GM21737 (cell line): ENCODE results near the gene TIAM2.
"Not testable (repeated sequence)": the region's sequence is repeated elsewhere in the genome, so short reads cannot be mapped to it uniquely, and the experiment has no call there.

ENCODE experiments used
- ATAC-seq: cut with Tn5 transposase; IDR thresholded peaks from one replicate; pipeline ENCODE4 v1.9.1; 2021; ENCODE audit warnings: mild to moderate bottlenecking, moderate library complexity; ENCODE audit not compliant: unreplicated experiment

The TIAM2 gene

GRCh38 chr6:155155787-155156447, 160.8 kb downstream of the TIAM2 start:
- no peak for ATAC-seq

- ATAC-seq, result no peak
Measured at GRCh38 chr6:155157101-155157500, 162.0 kb downstream of the TIAM2 start.

- ATAC-seq, result no peak
Measured at GRCh38 chr6:155158030-155158843, 163.1 kb downstream of the TIAM2 start.

DNA sequence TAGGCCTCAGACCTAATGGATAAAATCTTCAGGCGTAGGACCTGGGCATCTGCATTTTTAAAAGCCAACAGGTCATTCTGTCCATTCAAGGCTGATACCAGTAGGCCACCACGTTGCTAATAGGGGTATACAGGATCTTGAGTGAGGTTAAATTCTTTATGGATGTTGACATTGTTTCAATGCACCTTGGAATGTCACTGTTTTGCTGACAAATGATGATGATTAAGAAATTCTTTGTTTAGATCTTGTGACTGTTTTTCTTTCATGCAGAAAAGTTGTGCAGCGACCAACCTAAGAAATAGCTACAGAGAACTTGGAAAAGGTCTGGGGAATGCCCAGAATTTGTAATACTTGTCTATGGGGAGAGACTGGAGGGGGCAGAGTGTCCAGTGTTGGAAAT, 167.6 kb downstream of the TIAM2 start:
- no peak for ATAC-seq

DNA sequence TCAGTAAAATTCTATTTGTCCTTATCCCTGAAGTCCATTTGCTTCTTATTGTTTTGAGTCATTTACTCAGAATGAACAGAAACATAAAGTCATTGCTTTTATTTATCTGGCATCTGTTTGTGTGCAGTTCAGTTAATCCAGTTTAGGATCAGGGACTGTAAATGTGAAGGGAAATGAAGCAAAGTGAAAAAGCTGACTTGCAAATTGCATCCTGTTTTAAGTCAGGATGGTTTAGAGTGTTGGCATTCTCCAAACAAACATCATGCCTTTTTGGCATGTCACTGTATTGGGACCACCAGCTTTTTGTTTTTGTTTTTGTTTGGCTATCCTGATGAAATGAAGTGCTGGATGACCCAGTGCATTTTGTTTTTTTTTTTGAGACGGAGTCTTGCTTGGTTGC, 168.5 kb downstream of the TIAM2 start:
- ATAC-seq, result no peak

GRCh38 chr6:155165029-155165710, 170.1 kb downstream of the TIAM2 start:
- no peak for ATAC-seq

- ATAC-seq, result no peak
Measured at GRCh38 chr6:155170519-155170918, 175.4 kb downstream of the TIAM2 start.

DNA sequence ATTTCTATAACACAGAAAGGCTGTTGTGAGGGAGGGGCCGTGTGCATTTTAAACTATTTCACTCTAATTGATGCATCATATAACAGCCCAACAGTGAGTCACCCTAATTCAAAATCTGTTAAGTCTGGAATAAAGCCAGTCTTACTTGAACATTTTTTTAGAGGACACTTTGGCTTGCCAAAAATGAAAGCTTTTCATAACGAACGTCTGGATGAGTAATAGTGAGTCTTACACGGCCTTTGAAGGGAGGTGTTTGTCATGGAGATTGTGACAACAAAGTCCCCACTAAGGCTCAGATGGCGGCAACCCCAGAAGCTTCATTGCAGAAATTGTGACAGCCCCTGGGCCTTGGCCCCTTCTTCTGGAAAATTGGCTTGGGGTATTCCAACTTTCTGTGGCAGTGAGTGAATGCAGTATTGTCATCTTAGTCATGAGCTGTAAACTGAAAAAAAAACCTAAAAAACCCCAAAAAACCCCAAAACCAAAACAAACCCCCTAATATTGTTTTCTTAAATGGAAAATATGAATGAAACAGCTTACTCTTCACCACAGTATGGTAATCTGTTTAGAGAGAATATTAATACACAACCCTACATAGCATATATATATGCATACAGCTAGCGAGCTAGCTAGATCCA, 176.1 kb downstream of the TIAM2 start:
- peak; percentile 79 for ATAC-seq

- ATAC-seq, result no peak
Measured at GRCh38 chr6:155171747-155172449, 176.8 kb downstream of the TIAM2 start.

GRCh38 chr6:155173488-155173887, 178.4 kb downstream of the TIAM2 start:
- ATAC-seq, result no peak

- peak; percentile 56 for ATAC-seq
Measured at GRCh38 chr6:155174576-155175211, 179.6 kb downstream of the TIAM2 start.

DNA sequence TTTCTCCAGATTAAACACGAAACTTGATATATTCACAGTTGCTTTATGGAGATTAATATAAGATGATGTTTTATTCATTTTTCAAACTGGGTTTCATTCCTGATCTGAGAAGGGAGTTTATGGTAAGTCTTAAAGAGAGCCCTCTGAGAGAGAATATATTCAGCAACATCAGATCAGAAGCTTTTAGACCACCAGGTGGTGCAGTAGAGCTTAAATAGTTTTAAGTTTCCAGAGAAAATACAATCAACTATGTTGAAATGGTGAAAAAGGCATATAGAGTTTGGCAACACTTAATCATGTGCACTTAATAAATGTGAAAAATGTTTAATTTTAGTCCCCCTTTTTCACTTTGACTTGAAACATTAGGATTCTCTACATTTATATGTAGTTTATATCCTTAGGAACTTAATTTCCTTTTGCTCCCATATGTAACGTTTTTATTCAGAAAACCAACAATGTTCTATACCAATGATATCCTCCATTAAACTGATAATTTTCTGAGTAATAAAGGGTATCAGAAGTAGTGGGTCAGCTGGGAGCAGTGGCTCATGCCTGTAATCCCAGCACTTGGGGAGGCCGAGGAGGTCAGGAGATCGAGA, 182.3 kb downstream of the TIAM2 start:
- ATAC-seq, result no peak

DNA sequence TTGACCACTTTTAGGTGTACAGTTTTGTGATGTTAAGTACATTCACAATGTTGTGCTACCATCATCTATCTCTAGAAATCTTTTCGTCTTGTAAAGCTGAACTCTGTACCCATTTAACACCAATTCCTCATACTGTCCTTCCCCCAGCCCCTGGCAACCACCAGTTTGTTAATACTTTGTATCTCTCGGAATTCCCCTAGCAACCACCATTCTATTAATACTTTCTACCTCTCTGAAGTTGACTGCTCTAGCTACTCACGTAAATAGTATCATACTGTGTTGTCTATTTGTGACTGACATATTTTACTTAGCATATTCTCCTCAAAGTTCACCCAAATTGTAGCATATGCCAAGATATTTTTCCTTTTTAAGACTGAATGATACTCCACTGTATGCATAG, 186.4 kb downstream of the TIAM2 start:
- peak; percentile 55 for ATAC-seq

- ATAC-seq, result no peak
Measured at GRCh38 chr6:155182103-155182502, 187.0 kb downstream of the TIAM2 start.

- ATAC-seq, result no peak
Measured at GRCh38 chr6:155183095-155183494, 188.0 kb downstream of the TIAM2 start.

DNA sequence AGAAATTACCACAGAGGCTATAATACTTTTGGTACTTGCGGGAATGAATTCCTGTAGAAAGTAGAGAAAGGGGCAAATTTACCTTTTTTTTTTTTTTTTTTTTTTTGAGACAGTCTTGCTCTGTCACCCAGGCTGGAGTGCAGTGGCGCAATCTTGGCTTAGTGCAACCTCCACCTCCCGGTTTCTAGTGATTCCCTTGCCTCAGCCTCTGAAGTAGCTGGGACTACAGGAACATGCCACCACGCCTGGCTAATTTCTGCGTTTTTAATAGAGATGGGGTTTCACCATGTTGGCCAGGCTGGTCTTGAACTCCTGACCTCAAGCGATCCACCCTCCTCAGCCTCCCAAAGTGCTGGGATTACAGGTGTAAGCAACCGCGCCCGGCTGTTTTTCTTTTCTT, 189.9 kb downstream of the TIAM2 start:
- not testable (repeated sequence) for ATAC-seq

GRCh38 chr6:155185544-155185943, 190.4 kb downstream of the TIAM2 start:
- no peak for ATAC-seq

GRCh38 chr6:155186052-155186658, 191.0 kb downstream of the TIAM2 start:
- no peak for ATAC-seq

DNA sequence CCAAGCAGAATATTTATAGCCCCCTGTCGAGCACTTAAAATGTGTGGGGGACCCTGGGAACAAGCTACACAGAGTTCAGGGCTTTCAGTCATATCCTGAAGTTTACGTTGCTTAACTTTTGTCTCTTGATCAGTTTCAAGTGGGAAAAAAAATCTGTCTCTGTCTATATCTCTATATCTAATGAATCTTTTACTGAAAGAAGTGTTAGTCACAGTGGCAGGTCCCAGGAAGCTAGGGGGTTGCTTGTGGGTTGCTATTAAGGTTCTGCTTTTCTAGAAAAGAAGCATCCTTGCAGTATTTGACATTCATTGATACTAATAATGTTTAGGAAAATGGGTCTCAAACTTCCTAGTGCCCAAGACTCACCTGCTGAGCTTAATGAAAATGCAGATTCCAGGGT, 192.0 kb downstream of the TIAM2 start:
- ATAC-seq, result no peak
